Keratinocyte (primary cell): ENCODE measurements around the gene PIPOX. TPM values are rescaled to one million over a fixed set of nuclear protein-coding genes. Genes with fewer than 3 reads are reported as not detected.
A peak's percentile ranks its signal among the peaks of the same experiment; 100 is the strongest.

ENCODE experiments used
- DNase-seq: peaks from one replicate; pipeline ENCODE4 v3.0.0-alpha.2; 2011; ENCODE audit warnings: low read depth, missing footprints, low spot score
- FAIRE-seq: peaks from 2 replicates; lab custom pipeline; 2011; peaks lifted over from hg19 to GRCh38; lab: Jason Lieb, UNC
- H2AFZ ChIP-seq: 2 replicates; pipeline ENCODE4 v1.6.0; 2012; ENCODE audit warnings: low read length, control low read depth, inconsistent platforms; ENCODE audit not compliant: control insufficient read depth
- H3K27ac ChIP-seq: 2 replicates; pipeline ENCODE4 v1.5.1; 2011; ENCODE audit warnings: low read length; ENCODE audit not compliant: control insufficient read depth, insufficient read depth
- H3K27me3 ChIP-seq: 3 replicates; pipeline ENCODE4 v1.6.0; 2011; ENCODE audit warnings: low read length; ENCODE audit not compliant: control insufficient read depth, insufficient read depth; ENCODE audit errors: extremely low read depth
- H3K36me3 ChIP-seq, 2 experiments: 2 replicates in 1 of 2; 3 replicates in 1 of 2; pipeline ENCODE4 v1.5.1; 2011; ENCODE audit warnings: low read length in 2 of 2, mild to moderate bottlenecking in 1 of 2; ENCODE audit not compliant: control insufficient read depth in 2 of 2, insufficient read depth in 2 of 2; ENCODE audit errors: extremely low read depth in 1 of 2
- H3K4me1 ChIP-seq: 3 replicates; pipeline ENCODE4 v1.5.1; 2011; ENCODE audit warnings: low read length; ENCODE audit not compliant: control insufficient read depth, insufficient read depth; ENCODE audit errors: extremely low read depth
- H3K4me2 ChIP-seq: 3 replicates; pipeline ENCODE4 v1.6.0; 2011; ENCODE audit warnings: low read depth, low read length; ENCODE audit not compliant: control insufficient read depth, insufficient read depth; ENCODE audit errors: extremely low read depth
- H3K4me3 ChIP-seq, 3 experiments: fragments of 200-600 bp in 1 of 3; sonication (generic) in 1 of 3; 2 replicates in 2 of 3; 3 replicates in 1 of 3; pipeline ENCODE4 v1.5.1; 2011 to 2016; ENCODE audit warnings: low read length in 3 of 3, mild to moderate bottlenecking in 3 of 3, control low read depth in 2 of 3, inconsistent platforms in 1 of 3, low read depth in 1 of 3, mixed read lengths in 1 of 3, mixed run types in 1 of 3, moderate library complexity in 1 of 3; ENCODE audit not compliant: control insufficient read depth in 2 of 3, insufficient read depth in 2 of 3; ENCODE audit errors: extremely low read depth in 1 of 3
- H3K79me2 ChIP-seq: 2 replicates; pipeline ENCODE4 v1.6.0; 2012; ENCODE audit warnings: low read length; ENCODE audit not compliant: control insufficient read depth, insufficient read depth
- H3K9ac ChIP-seq: 3 replicates; pipeline ENCODE4 v1.6.0; 2011; ENCODE audit warnings: low read length; ENCODE audit not compliant: control insufficient read depth, insufficient read depth; ENCODE audit errors: extremely low read depth
- H3K9me1 ChIP-seq: 3 replicates; pipeline ENCODE4 v1.6.0; 2011; ENCODE audit warnings: low read length; ENCODE audit not compliant: control insufficient read depth, insufficient read depth; ENCODE audit errors: extremely low read depth
- H3K9me3 ChIP-seq: 2 replicates; pipeline ENCODE4 v1.5.1; 2012; ENCODE audit warnings: low read depth, low read length; ENCODE audit not compliant: control insufficient read depth
- H4K20me1 ChIP-seq: 3 replicates; pipeline ENCODE4 v1.6.0; 2011; ENCODE audit warnings: low read length; ENCODE audit not compliant: control insufficient read depth, insufficient read depth; ENCODE audit errors: extremely low read depth
- EZH2 ChIP-seq: IDR thresholded peaks from one replicate; pipeline ENCODE4 v1.6.1; 2012; ENCODE audit warnings: inconsistent platforms, mild to moderate bottlenecking, low read length, moderate library complexity
- dilution Hi-C: fragments of 300-500 bp; cut with MboI; formaldehyde crosslinking; loops from one replicate; pipeline ENCODE4 v1.7.0; 2020; ENCODE audit warnings: low sequenced_read_pairs; ENCODE audit not compliant: extremely low pct_ligation_motif_present
- polyA plus RNA-seq, 5 experiments: library from polyadenylated mRNA; depleted of rRNA in 3 of 5; stranded (reverse) in 3 of 5; stranded (forward) in 1 of 5; unstranded in 1 of 5; fragments of >200 nt; gene quantifications; 1 replicate in 1 of 5; 2 replicates in 3 of 5; 3 replicates in 1 of 5; pipeline versions ENCODE4 v1.2.1 to v1.2.3, GENCODE V29; 2011 to 2012; ENCODE audit warnings: missing spikeins in 2 of 5, low read depth in 1 of 5, low replicate concordance in 1 of 5
- TF ChIP-seq, protein P1 (sequence below), 3 experiments: IDR thresholded peaks in 1 of 3; conservative IDR thresholded peaks in 1 of 3; optimal IDR thresholded peaks in 1 of 3; 2 replicates in 2 of 3; 3 replicates in 1 of 3; pipeline versions ENCODE3 to v1.5.1; 2011; ENCODE audit warnings: low read length in 3 of 3, mild to moderate bottlenecking in 3 of 3, moderate library complexity in 2 of 3, control low read depth in 1 of 3, inconsistent platforms in 1 of 3; ENCODE audit not compliant: insufficient read depth in 2 of 3; ENCODE audit errors: extremely low read depth in 1 of 3

Gene PIPOX
- polyA plus RNA-seq, 1 donor (not counting 4 experiments of a cell fraction or from before 2014, with no cell fraction given) = not detected

DNA sequence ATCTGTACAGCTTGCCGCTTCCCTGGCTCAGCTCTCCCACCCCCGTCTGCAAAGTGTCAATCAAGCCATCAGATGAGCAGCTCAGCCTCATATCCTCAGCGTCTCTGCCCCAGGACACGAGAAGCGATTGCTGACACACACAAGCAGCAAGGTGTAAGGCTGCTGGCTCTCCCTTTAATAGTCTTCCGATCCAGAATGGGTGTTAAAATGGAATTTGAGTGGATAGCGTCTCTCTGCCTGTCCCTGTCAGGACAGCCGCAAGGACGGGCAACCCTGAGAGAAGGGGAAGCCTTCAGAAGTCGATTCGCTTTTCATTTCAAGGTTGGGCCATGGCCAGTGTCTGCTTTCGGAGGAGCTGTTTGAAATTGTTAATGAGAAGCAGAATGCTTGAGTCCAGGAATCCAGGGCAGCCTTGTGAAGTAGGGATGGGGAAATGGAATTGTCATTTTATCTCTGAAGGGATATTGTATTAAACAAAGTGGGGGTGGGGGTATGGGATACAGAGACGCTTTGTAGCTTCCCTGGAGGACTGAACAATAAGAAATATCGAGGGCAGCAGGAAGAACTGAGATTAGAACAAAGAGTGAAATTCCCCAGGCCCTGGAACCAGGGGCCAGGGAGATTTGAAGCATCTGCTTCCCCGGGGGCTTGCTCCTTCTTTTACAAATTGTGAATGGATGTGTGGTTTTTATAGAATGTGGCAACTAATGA is 4.7 kb upstream of the PIPOX start:
- Histone ChIP-seq H3K27me3 (peaks cover 43% of the 10 kb centered on the region), H4K20me1 (no peaks in the 10 kb centered on the region), H3K9me1 (no peaks in the 10 kb centered on the region), H3K9ac (no peak overlapping the region), H3K27ac (no peak overlapping the region), H2AFZ (no peak overlapping the region), H3K79me2 (no peaks in the 10 kb centered on the region), H3K4me2 (peak overlapping the region; percentile 17), H3K4me3 (no peak overlapping the region), H3K9me3 (peaks cover 3% of the 10 kb centered on the region), H3K36me3 (no peaks in the 10 kb centered on the region), H3K4me1 (peaks cover 17% of the 10 kb centered on the region)
- dilution Hi-C loops = no loop called here
- FAIRE-seq (no peak), DNase-seq (no peak)
- TF ChIP-seq EZH2 = peak; percentile 45
- TF ChIP-seq, protein P1, sequence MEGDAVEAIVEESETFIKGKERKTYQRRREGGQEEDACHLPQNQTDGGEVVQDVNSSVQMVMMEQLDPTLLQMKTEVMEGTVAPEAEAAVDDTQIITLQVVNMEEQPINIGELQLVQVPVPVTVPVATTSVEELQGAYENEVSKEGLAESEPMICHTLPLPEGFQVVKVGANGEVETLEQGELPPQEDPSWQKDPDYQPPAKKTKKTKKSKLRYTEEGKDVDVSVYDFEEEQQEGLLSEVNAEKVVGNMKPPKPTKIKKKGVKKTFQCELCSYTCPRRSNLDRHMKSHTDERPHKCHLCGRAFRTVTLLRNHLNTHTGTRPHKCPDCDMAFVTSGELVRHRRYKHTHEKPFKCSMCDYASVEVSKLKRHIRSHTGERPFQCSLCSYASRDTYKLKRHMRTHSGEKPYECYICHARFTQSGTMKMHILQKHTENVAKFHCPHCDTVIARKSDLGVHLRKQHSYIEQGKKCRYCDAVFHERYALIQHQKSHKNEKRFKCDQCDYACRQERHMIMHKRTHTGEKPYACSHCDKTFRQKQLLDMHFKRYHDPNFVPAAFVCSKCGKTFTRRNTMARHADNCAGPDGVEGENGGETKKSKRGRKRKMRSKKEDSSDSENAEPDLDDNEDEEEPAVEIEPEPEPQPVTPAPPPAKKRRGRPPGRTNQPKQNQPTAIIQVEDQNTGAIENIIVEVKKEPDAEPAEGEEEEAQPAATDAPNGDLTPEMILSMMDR (optimal IDR thresholded peaks at IDR 0.05 in 1 of 3, IDR thresholded peaks at IDR 0.05 in 1 of 3, conservative IDR thresholded peaks at IDR 0.05 in 1 of 3; ENCODE audit: extremely low read depth in 1 of 3, insufficient read depth in 2 of 3, low read length in 3 of 3) = no peak

- TF ChIP-seq, protein P1 (optimal IDR thresholded peaks at IDR 0.05 in 1 of 3, IDR thresholded peaks at IDR 0.05 in 1 of 3, conservative IDR thresholded peaks at IDR 0.05 in 1 of 3; ENCODE audit: extremely low read depth in 1 of 3, insufficient read depth in 2 of 3, low read length in 3 of 3) = no peak
- TF ChIP-seq EZH2 = no peak
- no peak overlapping the region for H2AFZ ChIP-seq
Measured at GRCh38 chr17:29039764-29040598, 3.0 kb upstream of the PIPOX start.

More at GRCh38 chr17:29039764-29040598, 3.0 kb upstream of the PIPOX start:
- Histone ChIP-seq H3K9me1 (no peaks in the 10 kb centered on the region), H3K79me2 (no peaks in the 10 kb centered on the region), H3K9me3 (no peaks in the 10 kb centered on the region), H4K20me1 (no peaks in the 10 kb centered on the region), H3K4me2 (no peak overlapping the region), H3K36me3 (no peaks in the 10 kb centered on the region), H3K27ac (no peak overlapping the region), H3K4me1 (peaks cover 17% of the 10 kb centered on the region), H3K9ac (no peak overlapping the region), H3K27me3 (peaks cover 36% of the 10 kb centered on the region), H3K4me3 (no peak overlapping the region)
- dilution Hi-C loops = no loop called here
- no peak for DNase-seq
- FAIRE-seq = no peak
